Ovary (tissue), 3 donors: ENCODE measurements around the gene NADSYN1.

ENCODE experiments used
- CTCF ChIP-seq, 3 donors: fragments of 450-650 bp in 2 of 3; fragments of 200-600 bp in 1 of 3; IDR thresholded peaks; one replicate each; pipeline versions ENCODE4 v1.5.1 to v1.8.0; 2016 to 2022; ENCODE audit warnings: antibody characterized with exemption in 3 of 3, mild to moderate bottlenecking in 1 of 3
- EP300 ChIP-seq: sonication (generic); formaldehyde crosslinking; IDR thresholded peaks from one replicate; pipeline ENCODE4 v1.6.1; 2017; ENCODE audit warnings: antibody characterized with exemption
- POLR2A ChIP-seq: fragments of 450-650 bp; IDR thresholded peaks from one replicate; pipeline ENCODE4 v1.6.1; 2017; ENCODE audit warnings: antibody characterized with exemption, mild to moderate bottlenecking, moderate library complexity
- donor health status: DM: no; HTN: no; CAD: no.

DNA sequence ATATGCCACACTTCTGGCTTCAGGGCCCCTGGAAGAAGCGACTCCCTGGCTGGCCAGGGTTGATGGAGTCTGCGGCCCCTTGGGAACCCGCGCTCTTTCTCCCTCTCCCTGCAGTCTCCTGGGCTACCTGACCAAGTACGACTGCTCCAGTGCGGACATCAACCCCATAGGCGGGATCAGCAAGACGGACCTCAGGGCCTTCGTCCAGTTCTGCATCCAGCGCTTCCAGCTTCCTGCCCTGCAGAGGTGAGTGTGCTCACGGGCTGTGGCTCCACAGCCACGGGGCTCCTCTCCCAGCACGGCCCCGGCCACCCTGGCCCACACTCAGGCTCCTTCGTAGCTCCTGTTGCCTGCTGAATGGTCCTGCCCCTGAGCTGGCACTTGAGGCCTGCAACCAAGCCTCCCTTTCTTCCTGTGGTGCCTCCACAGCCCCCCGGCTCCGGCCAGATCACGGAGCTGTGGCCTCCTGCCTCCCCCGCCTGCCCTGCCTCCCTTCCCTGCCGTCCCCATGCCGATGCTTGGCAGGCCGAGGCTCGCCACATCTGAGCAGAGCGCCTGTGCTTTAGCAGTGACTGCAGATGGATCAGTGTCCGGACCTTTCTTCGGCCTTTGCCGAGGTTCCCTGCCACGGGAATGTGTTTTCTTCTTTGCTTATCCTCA lies 37.9 kb downstream of the NADSYN1 start:
- TF ChIP-seq CTCF (IDR thresholded peaks at IDR 0.05) (no peak), POLR2A (no peak), EP300 (no peak)
